ENCODE data around the gene USF2.

DNA sequence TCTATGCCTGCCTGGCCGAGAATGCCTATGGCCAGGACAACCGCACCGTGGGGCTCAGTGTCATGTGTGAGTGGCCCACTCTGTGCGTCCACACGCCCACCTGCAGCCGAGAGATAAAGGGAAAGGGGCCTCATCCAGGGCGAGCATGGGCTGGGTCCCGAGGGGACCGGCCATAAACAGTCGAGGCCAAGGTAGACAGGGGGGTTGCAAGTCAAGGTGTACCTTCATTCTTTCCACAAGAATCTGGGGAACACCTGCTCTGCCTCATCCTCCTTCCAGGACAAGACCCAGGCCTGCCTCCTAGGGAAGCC is 31.5 kb downstream of the USF2 start:
- TF ChIP-seq RB1 (IDR thresholded peaks at IDR 0.05; ENCODE audit: borderline replicate concordance) = no peak
- no peak for TF ChIP-seq POLR2A (IDR thresholded peaks at IDR 0.05; ENCODE audit: low read depth, low read length)
- TF ChIP-seq, protein P1, sequence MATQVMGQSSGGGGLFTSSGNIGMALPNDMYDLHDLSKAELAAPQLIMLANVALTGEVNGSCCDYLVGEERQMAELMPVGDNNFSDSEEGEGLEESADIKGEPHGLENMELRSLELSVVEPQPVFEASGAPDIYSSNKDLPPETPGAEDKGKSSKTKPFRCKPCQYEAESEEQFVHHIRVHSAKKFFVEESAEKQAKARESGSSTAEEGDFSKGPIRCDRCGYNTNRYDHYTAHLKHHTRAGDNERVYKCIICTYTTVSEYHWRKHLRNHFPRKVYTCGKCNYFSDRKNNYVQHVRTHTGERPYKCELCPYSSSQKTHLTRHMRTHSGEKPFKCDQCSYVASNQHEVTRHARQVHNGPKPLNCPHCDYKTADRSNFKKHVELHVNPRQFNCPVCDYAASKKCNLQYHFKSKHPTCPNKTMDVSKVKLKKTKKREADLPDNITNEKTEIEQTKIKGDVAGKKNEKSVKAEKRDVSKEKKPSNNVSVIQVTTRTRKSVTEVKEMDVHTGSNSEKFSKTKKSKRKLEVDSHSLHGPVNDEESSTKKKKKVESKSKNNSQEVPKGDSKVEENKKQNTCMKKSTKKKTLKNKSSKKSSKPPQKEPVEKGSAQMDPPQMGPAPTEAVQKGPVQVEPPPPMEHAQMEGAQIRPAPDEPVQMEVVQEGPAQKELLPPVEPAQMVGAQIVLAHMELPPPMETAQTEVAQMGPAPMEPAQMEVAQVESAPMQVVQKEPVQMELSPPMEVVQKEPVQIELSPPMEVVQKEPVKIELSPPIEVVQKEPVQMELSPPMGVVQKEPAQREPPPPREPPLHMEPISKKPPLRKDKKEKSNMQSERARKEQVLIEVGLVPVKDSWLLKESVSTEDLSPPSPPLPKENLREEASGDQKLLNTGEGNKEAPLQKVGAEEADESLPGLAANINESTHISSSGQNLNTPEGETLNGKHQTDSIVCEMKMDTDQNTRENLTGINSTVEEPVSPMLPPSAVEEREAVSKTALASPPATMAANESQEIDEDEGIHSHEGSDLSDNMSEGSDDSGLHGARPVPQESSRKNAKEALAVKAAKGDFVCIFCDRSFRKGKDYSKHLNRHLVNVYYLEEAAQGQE (IDR thresholded peaks at IDR 0.05; ENCODE audit: low read depth, low read length) = no peak
- TF ChIP-seq, protein P2, sequence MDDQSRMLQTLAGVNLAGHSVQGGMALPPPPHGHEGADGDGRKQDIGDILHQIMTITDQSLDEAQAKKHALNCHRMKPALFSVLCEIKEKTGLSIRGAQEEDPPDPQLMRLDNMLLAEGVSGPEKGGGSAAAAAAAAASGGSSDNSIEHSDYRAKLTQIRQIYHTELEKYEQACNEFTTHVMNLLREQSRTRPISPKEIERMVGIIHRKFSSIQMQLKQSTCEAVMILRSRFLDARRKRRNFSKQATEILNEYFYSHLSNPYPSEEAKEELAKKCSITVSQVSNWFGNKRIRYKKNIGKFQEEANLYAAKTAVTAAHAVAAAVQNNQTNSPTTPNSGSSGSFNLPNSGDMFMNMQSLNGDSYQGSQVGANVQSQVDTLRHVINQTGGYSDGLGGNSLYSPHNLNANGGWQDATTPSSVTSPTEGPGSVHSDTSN (IDR thresholded peaks at IDR 0.05; ENCODE audit: insufficient replicate concordance, low read depth, low read length) = no peak
